GM12878 (cell line): Measurements from ENCODE around the gene BUB1B. TPM values are rescaled to one million over a fixed set of nuclear protein-coding genes. Genes with fewer than 3 reads are reported as not detected.

Experiments used
- ATAC-seq: fragments of 200-7000 bp; cut with Tn5 transposase; 3 replicates; pipeline ENCODE4 v1.9.1; 2020; ENCODE audit warnings: mild to moderate bottlenecking, moderate library complexity
- BruUV-seq: library from RNA; stranded (reverse); fragments of 400-500 nt; replicated peaks from 2 replicates; lab custom pipeline; 2021; lab: Mats Ljungman, UMichigan
- CTCF ChIA-PET: fragments of 300-600 bp; sonication (Branson Sonifier 250); formaldehyde crosslinking; extraction: SDS; loops from one replicate; lab custom pipeline; 2021; ENCODE audit warnings: inconsistent platforms; lab: Yijun Ruan, JAX
- POLR2A ChIA-PET: fragments of 350-600 bp; formaldehyde crosslinking; extraction: SDS; loops from one replicate; lab custom pipeline; 2021; ENCODE audit warnings: inconsistent platforms; lab: Charles Lee
- RAD21 ChIA-PET: fragments of 300-600 bp; sonication (Branson Sonifier 250); formaldehyde crosslinking; loops from one replicate; lab custom pipeline; 2023; ENCODE audit warnings: antibody characterized with exemption; ENCODE audit not compliant: unreplicated experiment; lab: Charles Lee
- SMC1A ChIA-PET: fragments of 300-600 bp; sonication (Branson Sonifier 250); formaldehyde crosslinking; loops from one replicate; lab custom pipeline; 2023; ENCODE audit not compliant: unreplicated experiment, uncharacterized antibody; lab: Charles Lee
- DNase-seq: peaks from one replicate; pipeline ENCODE4 v3.0.0-alpha.2; 2011; ENCODE audit warnings: low read depth, low spot score
- FAIRE-seq: peaks from 3 replicates; lab custom pipeline; 2011; peaks lifted over from hg19 to GRCh38; lab: Jason Lieb, UNC
- H2AFZ ChIP-seq: 2 replicates; pipeline ENCODE4 v1.6.0; 2011; ENCODE audit warnings: low read depth, low read length, control low read depth; ENCODE audit not compliant: control insufficient read depth
- H3K27ac ChIP-seq: 2 replicates; pipeline ENCODE4 v1.5.1; 2011; ENCODE audit warnings: control low read depth; ENCODE audit not compliant: control insufficient read depth, insufficient read depth
- H3K27me3 ChIP-seq, 2 experiments: replicated peaks in 1 of 2; 2 replicates each; pipeline versions ENCODE4 v1.6.0 to v1.6.1; 2011; ENCODE audit warnings: low read length in 1 of 2; ENCODE audit not compliant: control insufficient read depth in 2 of 2, insufficient read depth in 2 of 2
- H3K36me3 ChIP-seq, 2 experiments: 2 replicates each; pipeline ENCODE4 v1.5.1; 2011; ENCODE audit warnings: low read length in 1 of 2; ENCODE audit not compliant: control insufficient read depth in 2 of 2, insufficient read depth in 2 of 2
- H3K4me1 ChIP-seq: 2 replicates; pipeline ENCODE4 v1.6.1; 2011; ENCODE audit warnings: mild to moderate bottlenecking, low read length, moderate library complexity, mixed read lengths; ENCODE audit not compliant: control insufficient read depth, insufficient read depth
- H3K4me2 ChIP-seq: 2 replicates; pipeline ENCODE4 v1.6.0; 2011; ENCODE audit warnings: control low read depth; ENCODE audit not compliant: control insufficient read depth, insufficient read depth
- H3K4me3 ChIP-seq: fragments of 200-600 bp; sonication (generic); 2 replicates; pipeline ENCODE4 v1.5.1; 2016
- H3K79me2 ChIP-seq: 2 replicates; pipeline ENCODE4 v1.6.0; 2011; ENCODE audit warnings: low read length; ENCODE audit not compliant: control insufficient read depth, insufficient read depth
- H3K9ac ChIP-seq: 2 replicates; pipeline ENCODE4 v1.8.0; 2011; ENCODE audit warnings: low read length, control low read depth, mixed read lengths; ENCODE audit not compliant: control insufficient read depth, insufficient read depth
- H3K9me3 ChIP-seq: replicated peaks from 3 replicates; pipeline ENCODE4 v1.5.1; 2011; ENCODE audit warnings: mild to moderate bottlenecking, low read length; ENCODE audit not compliant: control insufficient read depth, insufficient read depth
- H4K20me1 ChIP-seq: 2 replicates; pipeline ENCODE4 v1.6.0; 2011; ENCODE audit not compliant: control insufficient read depth, insufficient read depth
- ATF2 ChIP-seq: IDR thresholded peaks from 2 replicates; pipeline ENCODE4 v1.6.1; 2012; ENCODE audit warnings: low read length, inconsistent platforms
- BMI1 ChIP-seq: fragments of 450-650 bp; IDR thresholded peaks from 2 replicates; pipeline ENCODE4 v1.6.1; 2016; ENCODE audit warnings: mild to moderate bottlenecking, moderate library complexity, borderline replicate concordance
- CUX1 ChIP-seq: IDR thresholded peaks from 2 replicates; pipeline ENCODE4 v1.6.1; 2012; ENCODE audit warnings: improper control_type of control experiment, low read depth, low read length; ENCODE audit not compliant: insufficient replicate concordance
- DPF2 ChIP-seq: fragments of 450-650 bp; IDR thresholded peaks from 2 replicates; pipeline ENCODE4 v1.6.1; 2017; ENCODE audit warnings: mild to moderate bottlenecking
- GABPA ChIP-seq: IDR thresholded peaks from 2 replicates; pipeline ENCODE4 v1.6.1; 2014; ENCODE audit warnings: antibody characterized with exemption, low read depth, mild to moderate bottlenecking, inconsistent platforms
- GATAD2B ChIP-seq: fragments of 450-650 bp; conservative IDR thresholded peaks from 2 replicates; pipeline ENCODE4 v1.6.1; 2017; ENCODE audit warnings: low read depth, mild to moderate bottlenecking, moderate library complexity
- HDAC6 ChIP-seq: fragments of 200-600 bp; sonication (generic); IDR thresholded peaks from one replicate; pipeline ENCODE4 v1.8.0; 2017; ENCODE audit warnings: antibody characterized with exemption; ENCODE audit not compliant: unreplicated experiment
- KAT2A ChIP-seq: conservative IDR thresholded peaks from 2 replicates; pipeline ENCODE4 v1.6.1; 2011; ENCODE audit warnings: low read depth, low read length; ENCODE audit not compliant: control insufficient read depth
- LARP7 ChIP-seq: fragments of 450-650 bp; IDR thresholded peaks from 2 replicates; pipeline ENCODE4 v1.6.1; 2017; ENCODE audit warnings: mild to moderate bottlenecking
- NFXL1 ChIP-seq: fragments of 450-650 bp; IDR thresholded peaks from 2 replicates; pipeline ENCODE4 v1.6.1; 2017; ENCODE audit warnings: antibody characterized with exemption, mild to moderate bottlenecking, borderline replicate concordance
- SREBF1 ChIP-seq: IDR thresholded peaks from 2 replicates; pipeline ENCODE4 v1.6.1; 2012; ENCODE audit warnings: mild to moderate bottlenecking, low read length
- SREBF2 ChIP-seq: IDR thresholded peaks from 2 replicates; pipeline ENCODE4 v1.6.1; 2012; ENCODE audit warnings: mild to moderate bottlenecking, low read length
- TCF12 ChIP-seq: IDR thresholded peaks from 2 replicates; pipeline ENCODE4 v1.6.1; 2011; ENCODE audit warnings: low read depth, mild to moderate bottlenecking, low read length
- TCF7 ChIP-seq: IDR thresholded peaks from 2 replicates; pipeline ENCODE4 v1.6.1; 2014; ENCODE audit warnings: antibody characterized with exemption, borderline replicate concordance
- ZSCAN29 ChIP-seq: fragments of 450-650 bp; IDR thresholded peaks from 2 replicates; pipeline ENCODE4 v1.6.1; 2017; ENCODE audit warnings: mild to moderate bottlenecking, moderate library complexity
- WGBS: methylation state at CpG from one replicate; pipeline ENCODE4 v1.1.6; 2016; ENCODE audit warnings: low lambda C conversion rate; ENCODE audit not compliant: insufficient replicate concordance, insufficient coverage; ENCODE audit errors: missing lambda C conversion rate; 5-methylcytosine and 5-hydroxymethylcytosine counted together
- in situ Hi-C: fragments of 300-500 bp; cut with MboI; formaldehyde crosslinking; loops from 9 replicates; pipeline ENCODE4 v1.14.3; 2018; ENCODE audit warnings: mixed read lengths
- intact Hi-C: fragments of 100-400 bp; cut with micrococcal nuclease; formaldehyde crosslinking; loops from one replicate; pipeline ENCODE4 v1.14.2; 2022; ENCODE audit not compliant: unreplicated experiment
- polyA plus RNA-seq, 11 experiments: library from polyadenylated mRNA; depleted of rRNA in 4 of 11; unstranded in 6 of 11; stranded (reverse) in 5 of 11; fragments of >200 nt; fragmentation: Nextera tagmentation in 4 of 11; fragmentation: Illumina TruSeq in 1 of 11; extraction: Ambion mirVana in 4 of 11; extraction: Trizol in 1 of 11; gene quantifications; 1 replicate in 1 of 11; 2 replicates in 10 of 11; pipeline versions ENCODE4 v1.2.1 to v1.2.3, GENCODE V29; 2011 to 2016; ENCODE audit warnings: inconsistent platforms in 2 of 11, missing spikeins in 2 of 11, low read depth in 1 of 11
- total RNA-seq, 4 experiments: library from RNA; depleted of rRNA in 3 of 4; stranded (reverse); fragments of >200 nt in 3 of 4; fragmentation: Illumina TruSeq in 1 of 4; extraction: Trizol in 1 of 4; gene quantifications; 2 replicates each; pipeline versions ENCODE4 v1.2.1 to v1.2.3, GENCODE V29; 2013 to 2021
- TF ChIP-seq, protein P1 (sequence below): IDR thresholded peaks from 2 replicates; pipeline ENCODE4 v1.6.1; 2012; ENCODE audit warnings: low read depth, low read length, improper control_type of control experiment

The BUB1B gene
- total and polyA plus RNA-seq, 10 of the 15 experiments (the other 5 are each of a cell fraction or from before 2014, with no cell fraction given), result 29.1 to 98.6 (median 77.3) TPM

DNA sequence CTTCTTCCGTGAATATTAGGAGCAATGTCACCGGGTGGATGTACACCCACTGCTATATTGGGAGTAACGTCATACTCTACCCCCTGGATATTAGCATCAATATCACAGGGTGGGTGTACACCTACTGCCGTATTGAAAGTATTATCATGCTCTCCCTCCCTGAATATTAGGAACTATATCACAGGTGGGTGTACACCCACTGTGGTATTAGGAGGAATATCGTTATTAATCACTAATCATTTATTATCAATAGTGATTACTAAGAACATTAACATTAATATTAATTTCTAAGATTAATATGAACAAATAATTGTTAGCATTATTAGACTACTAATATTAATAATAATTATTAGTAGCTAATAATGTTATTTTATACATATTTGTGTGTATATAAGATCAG is 30.8 kb upstream of the BUB1B start:
- in situ Hi-C loops, result no loop called here
- Histone ChIP-seq H3K79me2 (no peaks in the 10 kb centered on the region), H3K4me2 (no peak overlapping the region), H3K27ac (no peak overlapping the region), H3K4me3 (no peak overlapping the region), H4K20me1 (no peaks in the 10 kb centered on the region), H3K4me1 (no peaks in the 10 kb centered on the region), H2AFZ (no peak overlapping the region), H3K9ac (no peak overlapping the region), H3K9me3 (no peaks in the 10 kb centered on the region), H3K27me3 (no peaks in the 10 kb centered on the region), H3K36me3 (no peaks in the 10 kb centered on the region)
- FAIRE-seq (no peak), ATAC-seq (no peak), DNase-seq (no peak)
- 42% methylated on average over 5 of the region's 5 CpGs for WGBS
- TF ChIP-seq NFXL1, result no peak
- TF ChIP-seq SREBF2, result no peak
- no peak for TF ChIP-seq TCF7
- no peak for TF ChIP-seq BMI1
- TF ChIP-seq KAT2A, result no peak
- no peak for TF ChIP-seq CUX1
- TF ChIP-seq HDAC6, result no peak
- no peak for TF ChIP-seq GATAD2B
- no peak for TF ChIP-seq ZSCAN29
- TF ChIP-seq, protein P1, sequence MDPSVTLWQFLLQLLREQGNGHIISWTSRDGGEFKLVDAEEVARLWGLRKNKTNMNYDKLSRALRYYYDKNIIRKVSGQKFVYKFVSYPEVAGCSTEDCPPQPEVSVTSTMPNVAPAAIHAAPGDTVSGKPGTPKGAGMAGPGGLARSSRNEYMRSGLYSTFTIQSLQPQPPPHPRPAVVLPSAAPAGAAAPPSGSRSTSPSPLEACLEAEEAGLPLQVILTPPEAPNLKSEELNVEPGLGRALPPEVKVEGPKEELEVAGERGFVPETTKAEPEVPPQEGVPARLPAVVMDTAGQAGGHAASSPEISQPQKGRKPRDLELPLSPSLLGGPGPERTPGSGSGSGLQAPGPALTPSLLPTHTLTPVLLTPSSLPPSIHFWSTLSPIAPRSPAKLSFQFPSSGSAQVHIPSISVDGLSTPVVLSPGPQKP, result no peak
- no peak for TF ChIP-seq GABPA
- TF ChIP-seq TCF12, result no peak
- no peak for TF ChIP-seq SREBF1
- TF ChIP-seq LARP7, result no peak
- no peak for TF ChIP-seq ATF2
- no peak for TF ChIP-seq DPF2
- ChIA-PET POLR2A (no interaction called here), SMC1A (no interaction called here), RAD21 (no interaction called here), CTCF (no interaction called here)
- BruUV-seq, result no TSS peak
- intact Hi-C loops, result no loop called here
